SK-N-SH (cell line): ENCODE measurements around the gene PER2. TPM values are rescaled to one million over a fixed set of nuclear protein-coding genes. Genes with fewer than 3 reads are reported as not detected.

ENCODE experiments used
- CTCF ChIA-PET: fragments of 300-600, 350-600 bp; formaldehyde crosslinking; extraction: SDS; loops from one replicate; lab custom pipeline; 2021; lab: Yijun Ruan, JAX
- POLR2A ChIA-PET: fragments of 350-600 bp; sonication (Branson Sonifier 250); formaldehyde crosslinking; extraction: SDS; loops from one replicate; lab custom pipeline; 2020; ENCODE audit warnings: antibody characterized with exemption, inconsistent platforms; lab: Yijun Ruan, JAX
- DNase-seq: peaks from one replicate; pipeline ENCODE4 v3.0.0; 2012
- H2AFZ ChIP-seq: fragments of 200-600 bp; sonication (generic); 2 replicates; pipeline ENCODE4 v1.8.1; 2016; ENCODE audit warnings: antibody characterized with exemption, mild to moderate bottlenecking, low read depth
- H3F3A ChIP-seq: fragments of 200-600 bp; sonication (generic); replicated peaks from 2 replicates; pipeline ENCODE3; 2016; ENCODE audit warnings: antibody characterized with exemption, mild to moderate bottlenecking; ENCODE audit not compliant: insufficient read depth
- H3K27ac ChIP-seq, 2 experiments: fragments of 200-500 bp in 1 of 2; fragments of 200-600 bp in 1 of 2; sonication (Bioruptor generic) in 1 of 2; sonication (generic), shearing (Covaris generic) in 1 of 2; 2 replicates each; pipeline versions ENCODE4 v1.5.1 to v1.6.1; 2014 to 2016; ENCODE audit warnings: low read depth in 2 of 2, inconsistent platforms in 1 of 2, low read length in 1 of 2, mild to moderate bottlenecking in 1 of 2, mixed read lengths in 1 of 2
- H3K27me3 ChIP-seq: fragments of 200-600 bp; sonication (generic), shearing (Covaris generic); 2 replicates; pipeline ENCODE4 v1.6.1; 2016; ENCODE audit warnings: mixed run types; ENCODE audit not compliant: insufficient read depth
- H3K36me3 ChIP-seq, 2 experiments: fragments of 200-500 bp in 1 of 2; fragments of 200-600 bp in 1 of 2; sonication (Bioruptor generic) in 1 of 2; sonication (generic) in 1 of 2; replicated peaks in 1 of 2; 2 replicates each; pipeline versions ENCODE3 to v1.5.1; 2014 to 2016; ENCODE audit warnings: low read length in 1 of 2, mild to moderate bottlenecking in 1 of 2; ENCODE audit not compliant: insufficient read depth in 2 of 2, control insufficient read depth in 1 of 2
- H3K4me1 ChIP-seq, 2 experiments: fragments of 200-500 bp in 1 of 2; fragments of 200-600 bp in 1 of 2; sonication (Bioruptor generic) in 1 of 2; sonication (generic), shearing (Covaris generic) in 1 of 2; 2 replicates each; pipeline versions ENCODE4 v1.5.1 to v1.6.1; 2014 to 2016; ENCODE audit warnings: low read depth in 1 of 2, low read length in 1 of 2, mixed run types in 1 of 2; ENCODE audit not compliant: insufficient read depth in 2 of 2, control insufficient read depth in 1 of 2
- H3K4me2 ChIP-seq: fragments of 200-600 bp; sonication (generic), shearing (Covaris generic); 2 replicates; pipeline ENCODE4 v1.6.1; 2017; ENCODE audit warnings: mixed run types
- H3K4me3 ChIP-seq, 2 experiments: fragments of 200-500 bp in 1 of 2; fragments of 200-600 bp in 1 of 2; sonication (Bioruptor generic) in 1 of 2; sonication (generic), shearing (Covaris generic) in 1 of 2; 2 replicates each; pipeline versions ENCODE4 v1.5.1 to v1.8.1; 2014 to 2016; ENCODE audit warnings: low read depth in 2 of 2, inconsistent platforms in 1 of 2, low read length in 1 of 2, mild to moderate bottlenecking in 1 of 2, mixed read lengths in 1 of 2, moderate library complexity in 1 of 2
- H3K79me2 ChIP-seq: fragments of 200-600 bp; sonication (generic); 2 replicates; pipeline ENCODE4 v1.8.1; 2017; ENCODE audit warnings: mild to moderate bottlenecking; ENCODE audit not compliant: insufficient read depth
- H3K9ac ChIP-seq: fragments of 200-600 bp; sonication (generic); 2 replicates; pipeline ENCODE4 v1.6.1; 2017; ENCODE audit warnings: mixed run types
- H3K9me2 ChIP-seq: fragments of 200-600 bp; sonication (generic); 2 replicates; pipeline ENCODE4 v1.6.1; 2017; ENCODE audit warnings: mixed run types
- H3K9me3 ChIP-seq: fragments of 200-600 bp; sonication (generic); 2 replicates; pipeline ENCODE4 v1.6.1; 2017; ENCODE audit warnings: mixed run types, mild to moderate bottlenecking, moderate library complexity
- H4K20me1 ChIP-seq: fragments of 200-600 bp; sonication (generic); 2 replicates; pipeline ENCODE4 v1.6.1; 2017; ENCODE audit warnings: mild to moderate bottlenecking, mixed run types; ENCODE audit not compliant: insufficient read depth
- CHD2 ChIP-seq: fragments of 150-350 bp; IDR thresholded peaks from 2 replicates; pipeline ENCODE4 v1.6.1; 2018; ENCODE audit warnings: low read length; ENCODE audit not compliant: partially characterized antibody
- CTCF ChIP-seq: fragments of 200-600 bp; sonication (generic); IDR thresholded peaks from 2 replicates; pipeline ENCODE4 v1.6.1; 2017; ENCODE audit warnings: antibody characterized with exemption, mild to moderate bottlenecking, moderate library complexity
- EP300 ChIP-seq, 2 experiments: IDR thresholded peaks; 2 replicates each; pipeline versions ENCODE4 v1.4.0 to v1.6.1; 2012; ENCODE audit warnings: borderline replicate concordance in 1 of 2, low read depth in 1 of 2, low read length in 1 of 2
- EZH2phosphoT487 ChIP-seq: fragments of 200-600 bp; sonication (generic); IDR thresholded peaks from 2 replicates; pipeline ENCODE4 v1.6.1; 2017; ENCODE audit warnings: low read depth, mixed run types, mild to moderate bottlenecking, antibody characterized with exemption, moderate library complexity, borderline replicate concordance
- FOXM1 ChIP-seq: IDR thresholded peaks from 2 replicates; pipeline ENCODE4 v1.4.0; 2012; ENCODE audit warnings: low read depth, mild to moderate bottlenecking
- MXI1 ChIP-seq: IDR thresholded peaks from 2 replicates; pipeline ENCODE4 v1.6.1; 2012; ENCODE audit warnings: mild to moderate bottlenecking, low read depth, low read length, improper control_type of control experiment
- POLR2AphosphoS5 ChIP-seq: IDR thresholded peaks from 2 replicates; pipeline ENCODE4 v1.6.1; 2012; ENCODE audit warnings: low read depth, low read length
- RCOR1 ChIP-seq: fragments of 150-350 bp; IDR thresholded peaks from 2 replicates; pipeline ENCODE4 v1.6.1; 2017; ENCODE audit warnings: antibody characterized with exemption, low read length
- SIN3A ChIP-seq: IDR thresholded peaks from 2 replicates; pipeline ENCODE4 v1.6.1; 2012; ENCODE audit warnings: low read depth, mild to moderate bottlenecking, low read length, moderate library complexity, borderline replicate concordance
- TCF12 ChIP-seq: IDR thresholded peaks from 2 replicates; pipeline ENCODE4 v1.4.0; 2012
- USF2 ChIP-seq: fragments of 150-350 bp; IDR thresholded peaks from 2 replicates; pipeline ENCODE4 v1.6.1; 2017; ENCODE audit warnings: antibody characterized with exemption, low read length, low read depth, borderline replicate concordance
- WGBS: methylation state at CpG from one replicate; pipeline ENCODE4 v1.1.6; 2017; ENCODE audit warnings: low lambda C conversion rate; 5-methylcytosine and 5-hydroxymethylcytosine counted together
- polyA plus RNA-seq, 3 experiments: library from polyadenylated mRNA; depleted of rRNA; stranded (reverse); fragments of >200 nt; gene quantifications; 2 replicates each; pipeline ENCODE4 v1.2.3, GENCODE V29; 2012
- TF ChIP-seq, protein P1 (sequence below): IDR thresholded peaks from 2 replicates; pipeline ENCODE4 v1.4.0; 2012; ENCODE audit warnings: low read depth, borderline replicate concordance
- TF ChIP-seq, protein P2 (sequence below): IDR thresholded peaks from 2 replicates; pipeline ENCODE4; 2012

Gene PER2
- polyA plus RNA-seq, 1 of the 3 experiments (the other 2 are of a cell fraction) = 0.82 TPM

GRCh38 chr2:238290715-238291549 lies 2.5 kb upstream of the PER2 start:
- no peaks in the 10 kb centered on the region for H3K36me3 ChIP-seq
- peaks cover 7% of the 10 kb centered on the region; the same call in 1 of the 2 replicates for H3K27me3 ChIP-seq
- DNase-seq = no peak
- no peak overlapping the region for H2AFZ ChIP-seq
- no peaks in the 10 kb centered on the region for H3K9me2 ChIP-seq
- ChIA-PET POLR2A (interaction anchor here (0.6 to 0.8 kb wide), 2 partner anchors 11 to 52 kb away, joined by 3 read pairs; no protein-coding TSS in a partner anchor), CTCF (interaction anchor here (1.0 kb wide), 1 partner anchor 18 kb away, joined by 3 read pairs; no protein-coding TSS in a partner anchor)
- no peak overlapping the region for H3K27ac ChIP-seq
- H3K79me2 ChIP-seq = peaks cover 18% of the 10 kb centered on the region; the same call in 1 of the 2 replicates
- H3F3A ChIP-seq = no peaks in the 10 kb centered on the region
- H3K4me1 ChIP-seq = peaks cover 8 to 15% of the 10 kb centered on the region in 2 experiments; a peak in 3 of 4 replicates
- no peak for TF ChIP-seq MXI1
- no peak for TF ChIP-seq POLR2AphosphoS5
- no peak for TF ChIP-seq SIN3A
- TF ChIP-seq EP300 (IDR thresholded peaks at IDR 0.05; ENCODE audit: borderline replicate concordance in 1 of 2, low read depth in 1 of 2, low read length in 1 of 2) = no peak
- TF ChIP-seq, protein P1, sequence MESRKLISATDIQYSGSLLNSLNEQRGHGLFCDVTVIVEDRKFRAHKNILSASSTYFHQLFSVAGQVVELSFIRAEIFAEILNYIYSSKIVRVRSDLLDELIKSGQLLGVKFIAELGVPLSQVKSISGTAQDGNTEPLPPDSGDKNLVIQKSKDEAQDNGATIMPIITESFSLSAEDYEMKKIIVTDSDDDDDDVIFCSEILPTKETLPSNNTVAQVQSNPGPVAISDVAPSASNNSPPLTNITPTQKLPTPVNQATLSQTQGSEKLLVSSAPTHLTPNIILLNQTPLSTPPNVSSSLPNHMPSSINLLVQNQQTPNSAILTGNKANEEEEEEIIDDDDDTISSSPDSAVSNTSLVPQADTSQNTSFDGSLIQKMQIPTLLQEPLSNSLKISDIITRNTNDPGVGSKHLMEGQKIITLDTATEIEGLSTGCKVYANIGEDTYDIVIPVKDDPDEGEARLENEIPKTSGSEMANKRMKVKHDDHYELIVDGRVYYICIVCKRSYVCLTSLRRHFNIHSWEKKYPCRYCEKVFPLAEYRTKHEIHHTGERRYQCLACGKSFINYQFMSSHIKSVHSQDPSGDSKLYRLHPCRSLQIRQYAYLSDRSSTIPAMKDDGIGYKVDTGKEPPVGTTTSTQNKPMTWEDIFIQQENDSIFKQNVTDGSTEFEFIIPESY = no peak
- TF ChIP-seq, protein P2, sequence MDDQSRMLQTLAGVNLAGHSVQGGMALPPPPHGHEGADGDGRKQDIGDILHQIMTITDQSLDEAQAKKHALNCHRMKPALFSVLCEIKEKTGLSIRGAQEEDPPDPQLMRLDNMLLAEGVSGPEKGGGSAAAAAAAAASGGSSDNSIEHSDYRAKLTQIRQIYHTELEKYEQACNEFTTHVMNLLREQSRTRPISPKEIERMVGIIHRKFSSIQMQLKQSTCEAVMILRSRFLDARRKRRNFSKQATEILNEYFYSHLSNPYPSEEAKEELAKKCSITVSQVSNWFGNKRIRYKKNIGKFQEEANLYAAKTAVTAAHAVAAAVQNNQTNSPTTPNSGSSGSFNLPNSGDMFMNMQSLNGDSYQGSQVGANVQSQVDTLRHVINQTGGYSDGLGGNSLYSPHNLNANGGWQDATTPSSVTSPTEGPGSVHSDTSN = no peak
- no peak for TF ChIP-seq EZH2phosphoT487
- no peak for TF ChIP-seq USF2
- TF ChIP-seq CHD2 = no peak
- no peak for TF ChIP-seq FOXM1
- no peak for TF ChIP-seq CTCF
- no peak for TF ChIP-seq TCF12
- TF ChIP-seq RCOR1 = no peak
- H3K4me3 ChIP-seq = no peak overlapping the region
- no peaks in the 10 kb centered on the region for H3K9me3 ChIP-seq
- 90% methylated on average over 5 of the region's 5 CpGs for WGBS
- no peak overlapping the region for H3K4me2 ChIP-seq
- no peak overlapping the region for H3K9ac ChIP-seq
- peaks cover 15% of the 10 kb centered on the region; the same call in 1 of the 2 replicates for H4K20me1 ChIP-seq
